Smooth muscle cell (in vitro differentiated cells): Measurements from ENCODE around the gene SLC29A2. TPM values are rescaled to one million over a fixed set of nuclear protein-coding genes. Genes with fewer than 3 reads are reported as not detected.
"Not testable (repeated sequence)": the region's sequence is repeated elsewhere in the genome, so short reads cannot be mapped to it uniquely, and the experiment has no call there.

ENCODE experiments used
- DNase-seq: peaks from one replicate; lab custom pipeline; 2025; ENCODE audit not compliant: unreplicated experiment; lab: John Stamatoyannopoulos, UW
- H2AFZ ChIP-seq: fragments of 200-600 bp; sonication (generic); 2 replicates; pipeline ENCODE4 v1.6.0; 2016; ENCODE audit warnings: antibody characterized with exemption, low read depth, mild to moderate bottlenecking
- H3F3A ChIP-seq: fragments of 200-600 bp; sonication (generic); 2 replicates; pipeline ENCODE4 v1.6.0; 2017; ENCODE audit warnings: antibody characterized with exemption, low read depth
- H3K27ac ChIP-seq: fragments of 200-600 bp; sonication (generic); 2 replicates; pipeline ENCODE4 v1.5.1; 2016; ENCODE audit warnings: low read depth, mild to moderate bottlenecking
- H3K27me3 ChIP-seq: fragments of 200-600 bp; sonication (generic); 2 replicates; pipeline ENCODE4 v1.6.1; 2016; ENCODE audit warnings: low read depth, mild to moderate bottlenecking
- H3K36me3 ChIP-seq: fragments of 200-600 bp; sonication (generic); 2 replicates; pipeline ENCODE4 v1.5.1; 2016; ENCODE audit warnings: low read depth
- H3K4me1 ChIP-seq: fragments of 200-600 bp; sonication (generic); 2 replicates; pipeline ENCODE4 v1.5.1; 2016; ENCODE audit warnings: low read depth
- H3K4me2 ChIP-seq: fragments of 200-600 bp; sonication (generic); 2 replicates; pipeline ENCODE4 v1.6.0; 2016; ENCODE audit warnings: mild to moderate bottlenecking
- H3K4me3 ChIP-seq: fragments of 200-600 bp; sonication (generic); 2 replicates; pipeline ENCODE4 v1.5.1; 2016; ENCODE audit warnings: mild to moderate bottlenecking
- H3K79me2 ChIP-seq: fragments of 200-600 bp; sonication (generic); 2 replicates; pipeline ENCODE4 v1.6.0; 2016; ENCODE audit warnings: low read depth, mild to moderate bottlenecking
- H3K9ac ChIP-seq: fragments of 200-600 bp; sonication (generic); 2 replicates; pipeline ENCODE4 v1.6.0; 2016; ENCODE audit warnings: low read depth
- H3K9me3 ChIP-seq: fragments of 200-600 bp; sonication (generic); replicated peaks from 2 replicates; pipeline ENCODE4 v1.5.1; 2016; ENCODE audit warnings: low read depth
- H4K20me1 ChIP-seq: fragments of 200-600 bp; sonication (generic); 2 replicates; pipeline ENCODE4 v1.6.0; 2016; ENCODE audit warnings: low read depth
- WGBS: methylation state at CpG from one replicate; pipeline ENCODE4 v1.1.7; 2016; ENCODE audit warnings: low lambda C conversion rate; 5-methylcytosine and 5-hydroxymethylcytosine counted together
- polyA plus RNA-seq: library from polyadenylated mRNA; unstranded; fragments of >200 nt; fragmentation: Nextera tagmentation; extraction: Ambion mirVana; gene quantifications from 2 replicates; pipeline ENCODE4 v1.2.1, GENCODE V29; 2016
- total RNA-seq: library from RNA; depleted of rRNA; stranded (reverse); fragments of >200 nt; gene quantifications from 2 replicates; pipeline ENCODE4 v1.2.3, GENCODE V29; 2014
- TF ChIP-seq, protein P1 (sequence below): fragments of 200-600 bp; sonication (generic); IDR thresholded peaks from 2 replicates; pipeline ENCODE4 v1.5.1; 2017; ENCODE audit warnings: borderline replicate concordance, mild to moderate bottlenecking, antibody characterized with exemption; ENCODE audit not compliant: insufficient read depth, poor library complexity, severe bottlenecking

The SLC29A2 gene
- total and polyA plus RNA-seq, 2 experiments from 2014 or later = 3.5 to 8.8 TPM

DNA sequence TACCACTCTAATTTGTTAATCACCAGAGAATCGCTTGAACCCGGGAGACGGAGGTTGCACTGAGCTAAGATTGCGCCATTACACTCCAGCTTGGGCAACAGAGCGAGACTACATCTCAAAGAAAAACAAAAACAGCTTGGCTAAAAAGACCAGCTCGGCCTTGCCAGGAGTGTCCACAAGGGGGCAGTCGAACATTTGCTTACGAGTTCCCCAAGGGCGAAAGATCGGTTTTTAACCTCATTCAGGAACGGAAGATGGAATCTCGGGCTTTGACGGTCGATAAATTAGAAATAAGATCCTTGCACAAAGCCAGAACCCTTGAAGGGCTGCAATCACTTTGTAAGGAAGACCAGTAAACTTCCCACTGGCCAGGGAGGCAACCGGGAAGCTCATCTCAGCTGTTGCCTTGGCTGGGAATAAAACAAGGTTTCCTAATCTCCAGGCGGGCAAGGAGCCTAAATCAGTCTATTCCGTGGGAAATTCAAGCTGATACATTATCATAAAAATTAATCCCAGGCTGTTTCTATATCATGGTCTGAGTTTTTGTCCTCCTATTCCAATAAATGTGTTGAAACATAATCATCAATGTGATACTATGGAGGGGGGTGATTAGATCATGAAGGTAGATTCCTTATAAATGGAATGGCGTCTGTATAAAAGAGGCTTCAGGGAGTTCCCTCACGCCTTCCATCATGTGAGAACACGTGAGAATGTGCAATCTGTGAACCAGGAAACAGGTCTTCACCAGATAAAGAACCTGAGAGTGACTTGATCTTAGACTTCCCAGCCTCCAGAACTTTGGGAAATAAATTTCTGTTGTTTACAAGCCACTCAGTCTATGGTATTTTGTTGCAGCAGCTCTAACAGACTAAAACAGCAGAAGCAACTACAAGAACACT is 14.9 kb upstream of the SLC29A2 start:
- Histone ChIP-seq H3K27me3 (no peaks in the 10 kb centered on the region), H3K4me2 (peak overlapping the region; percentile 82), H3K9ac (no peak overlapping the region), H3K36me3 (no peaks in the 10 kb centered on the region), H4K20me1 (no peaks in the 10 kb centered on the region), H3K27ac (no peak overlapping the region), H3K4me1 (no peaks in the 10 kb centered on the region), H3F3A (no peaks in the 10 kb centered on the region), H2AFZ (peak overlapping the region; percentile 90), H3K9me3 (no peaks in the 10 kb centered on the region), H3K4me3 (peak overlapping the region; percentile 34), H3K79me2 (no peaks in the 10 kb centered on the region)
- WGBS = 17% methylated on average over 20 of the region's 20 CpGs
- TF ChIP-seq, protein P1, sequence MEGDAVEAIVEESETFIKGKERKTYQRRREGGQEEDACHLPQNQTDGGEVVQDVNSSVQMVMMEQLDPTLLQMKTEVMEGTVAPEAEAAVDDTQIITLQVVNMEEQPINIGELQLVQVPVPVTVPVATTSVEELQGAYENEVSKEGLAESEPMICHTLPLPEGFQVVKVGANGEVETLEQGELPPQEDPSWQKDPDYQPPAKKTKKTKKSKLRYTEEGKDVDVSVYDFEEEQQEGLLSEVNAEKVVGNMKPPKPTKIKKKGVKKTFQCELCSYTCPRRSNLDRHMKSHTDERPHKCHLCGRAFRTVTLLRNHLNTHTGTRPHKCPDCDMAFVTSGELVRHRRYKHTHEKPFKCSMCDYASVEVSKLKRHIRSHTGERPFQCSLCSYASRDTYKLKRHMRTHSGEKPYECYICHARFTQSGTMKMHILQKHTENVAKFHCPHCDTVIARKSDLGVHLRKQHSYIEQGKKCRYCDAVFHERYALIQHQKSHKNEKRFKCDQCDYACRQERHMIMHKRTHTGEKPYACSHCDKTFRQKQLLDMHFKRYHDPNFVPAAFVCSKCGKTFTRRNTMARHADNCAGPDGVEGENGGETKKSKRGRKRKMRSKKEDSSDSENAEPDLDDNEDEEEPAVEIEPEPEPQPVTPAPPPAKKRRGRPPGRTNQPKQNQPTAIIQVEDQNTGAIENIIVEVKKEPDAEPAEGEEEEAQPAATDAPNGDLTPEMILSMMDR = peak; percentile 96
- peak; percentile 63 for DNase-seq

DNA sequence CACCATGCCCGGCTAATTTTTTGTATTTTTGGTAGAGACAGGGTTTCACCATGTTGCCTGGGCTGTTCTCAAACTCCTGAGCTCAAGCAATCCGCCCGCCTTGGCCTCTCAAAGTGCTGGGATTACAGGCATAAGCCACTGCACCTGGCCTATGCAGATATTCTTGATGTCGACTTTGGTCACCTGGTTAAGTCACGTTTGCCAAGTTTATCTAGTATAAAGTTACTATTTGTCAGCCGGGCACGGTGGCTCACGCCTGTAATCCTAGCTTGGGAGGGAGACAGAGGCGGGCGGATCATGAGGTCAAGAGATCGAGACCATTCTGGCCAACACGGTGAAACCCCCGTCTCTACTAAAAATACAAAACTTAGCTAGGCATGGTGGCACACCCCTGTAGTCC is 12.8 kb upstream of the SLC29A2 start:
- not testable (repeated sequence) for H4K20me1 ChIP-seq, H3K27ac ChIP-seq, H3K9me3 ChIP-seq, H3K36me3 ChIP-seq, H2AFZ ChIP-seq, H3K4me1 ChIP-seq, H3F3A ChIP-seq, H3K4me3 ChIP-seq, H3K79me2 ChIP-seq, H3K27me3 ChIP-seq, H3K4me2 ChIP-seq, H3K9ac ChIP-seq, DNase-seq
- 96% methylated on average over 13 of the region's 13 CpGs for WGBS

DNA sequence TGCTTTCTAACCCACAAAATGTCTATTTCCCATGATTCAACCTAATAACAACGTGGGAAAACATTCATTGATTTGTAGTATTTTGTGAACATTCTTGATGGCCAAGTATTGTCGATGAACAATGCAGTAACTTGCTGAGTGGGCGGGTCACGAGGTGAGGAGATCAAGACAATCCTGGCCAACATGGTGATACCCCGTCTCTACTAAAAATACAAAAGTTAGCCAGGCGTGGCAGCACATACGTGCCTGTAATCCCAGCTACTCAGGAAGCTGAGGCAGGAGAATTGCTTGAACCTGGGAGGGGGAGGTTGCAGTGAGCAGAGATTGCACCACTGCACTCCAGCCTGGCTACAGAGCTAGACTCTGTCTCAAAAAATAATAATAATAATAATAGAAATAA is 8.7 kb upstream of the SLC29A2 start:
- not testable (repeated sequence) for H3K9ac ChIP-seq, H2AFZ ChIP-seq, H3K4me2 ChIP-seq, H3K4me1 ChIP-seq, H3K27ac ChIP-seq, H3K4me3 ChIP-seq, H3K27me3 ChIP-seq, H3F3A ChIP-seq, DNase-seq, H3K9me3 ChIP-seq, H4K20me1 ChIP-seq, H3K79me2 ChIP-seq, H3K36me3 ChIP-seq
- WGBS = 51% methylated on average over 7 of the region's 7 CpGs

DNA sequence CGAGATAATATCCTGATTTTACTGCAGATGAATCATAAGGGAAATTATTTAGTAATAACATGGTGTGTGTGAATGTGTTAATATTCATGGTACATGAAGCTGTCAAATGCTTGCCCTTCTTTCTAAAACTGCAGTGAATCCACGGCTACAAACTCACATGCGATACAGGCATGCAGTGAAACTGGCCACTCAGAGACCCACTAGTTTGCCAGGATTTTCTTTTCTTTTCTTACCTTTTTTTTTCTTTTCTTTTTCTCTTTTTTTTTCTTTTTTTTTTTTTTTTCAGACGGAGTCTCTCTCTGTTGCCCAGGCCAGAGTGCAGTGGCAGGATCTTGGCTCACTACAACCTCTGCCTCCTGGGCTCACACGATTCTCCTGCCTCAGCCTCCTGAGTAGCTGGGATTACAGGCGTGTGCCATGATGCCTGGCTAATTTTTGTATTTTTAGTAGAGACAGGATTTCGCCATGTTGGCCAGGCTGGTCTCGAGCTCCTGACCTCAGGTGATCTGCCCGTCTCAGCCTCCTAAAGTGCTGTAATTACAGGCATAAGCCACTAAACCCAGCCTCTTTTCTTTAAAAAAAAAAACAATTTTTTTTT is 2.2 kb upstream of the SLC29A2 start:
- WGBS = 88% methylated on average over 9 of the region's 9 CpGs
- not testable (repeated sequence) for H3K4me1 ChIP-seq, H3K9me3 ChIP-seq, H3K4me3 ChIP-seq, H3F3A ChIP-seq, H3K36me3 ChIP-seq, H3K9ac ChIP-seq, H3K27me3 ChIP-seq, H3K4me2 ChIP-seq, DNase-seq, H3K79me2 ChIP-seq, H2AFZ ChIP-seq, H3K27ac ChIP-seq
- H4K20me1 ChIP-seq = peaks cover 12% of the 10 kb centered on the region

DNA sequence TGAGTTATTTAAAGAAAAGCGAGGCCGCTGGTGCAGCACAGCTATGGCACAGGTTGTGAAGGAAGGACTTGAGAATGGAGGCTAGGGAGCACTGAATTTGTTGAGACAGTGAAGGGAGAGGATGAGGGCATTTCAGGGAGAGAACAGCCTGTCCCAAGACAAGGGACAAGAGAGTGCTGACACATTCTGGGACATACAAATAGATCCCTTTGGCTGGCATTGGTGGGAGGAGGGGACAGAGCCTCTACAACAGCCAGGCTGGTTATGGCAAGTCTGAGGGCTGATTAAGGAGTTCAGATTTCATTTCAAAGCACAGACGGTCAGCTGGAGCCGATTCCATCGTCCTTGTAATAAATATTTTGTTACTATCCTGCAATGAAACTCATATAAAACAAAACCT is 1.7 kb upstream of the SLC29A2 start:
- Histone ChIP-seq H3K4me2 (no peak overlapping the region), H3K4me3 (no peak overlapping the region), H3K36me3 (no peaks in the 10 kb centered on the region), H3K4me1 (peaks cover 6% of the 10 kb centered on the region), H3K27ac (no peak overlapping the region), H2AFZ (no peak overlapping the region), H3K9me3 (no peaks in the 10 kb centered on the region), H3K79me2 (no peaks in the 10 kb centered on the region), H4K20me1 (peaks cover 12% of the 10 kb centered on the region), H3K9ac (no peak overlapping the region), H3F3A (peaks cover 4% of the 10 kb centered on the region), H3K27me3 (no peaks in the 10 kb centered on the region)
- WGBS = 76% methylated on average over 5 of the region's 5 CpGs
- TF ChIP-seq, protein P1 = no peak
- DNase-seq = no peak
